Measurements from ENCODE around the gene HIPK1. TPM values are rescaled to one million over a fixed set of nuclear protein-coding genes. Genes with fewer than 3 reads are reported as not detected.

The HIPK1 gene
- total and polyA plus RNA-seq, 2 of the 13 experiments (the other 11 are each of a cell fraction or from before 2014, with no cell fraction given): 20.8 to 33.4 TPM

DNA sequence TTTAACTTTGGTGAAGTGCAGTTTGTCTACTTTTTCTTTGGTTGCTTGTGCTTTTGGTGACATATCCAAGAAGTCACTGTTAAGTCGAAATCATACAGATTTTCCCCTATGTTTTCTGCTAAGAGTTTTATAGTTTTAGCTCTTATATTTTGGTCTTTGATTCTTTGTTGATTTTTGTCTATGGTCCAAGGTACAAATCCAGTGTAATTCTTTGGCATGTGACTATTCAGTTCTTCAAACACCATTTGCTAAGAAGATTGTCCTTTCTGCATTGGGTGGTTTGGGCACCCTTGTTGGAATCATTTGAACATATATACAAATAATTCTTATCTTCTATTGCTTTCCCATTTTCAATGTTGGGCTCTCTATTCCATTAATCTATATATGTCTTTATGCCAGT is 16.2 kb downstream of the HIPK1 start (continued):
- TF ChIP-seq, protein P1, sequence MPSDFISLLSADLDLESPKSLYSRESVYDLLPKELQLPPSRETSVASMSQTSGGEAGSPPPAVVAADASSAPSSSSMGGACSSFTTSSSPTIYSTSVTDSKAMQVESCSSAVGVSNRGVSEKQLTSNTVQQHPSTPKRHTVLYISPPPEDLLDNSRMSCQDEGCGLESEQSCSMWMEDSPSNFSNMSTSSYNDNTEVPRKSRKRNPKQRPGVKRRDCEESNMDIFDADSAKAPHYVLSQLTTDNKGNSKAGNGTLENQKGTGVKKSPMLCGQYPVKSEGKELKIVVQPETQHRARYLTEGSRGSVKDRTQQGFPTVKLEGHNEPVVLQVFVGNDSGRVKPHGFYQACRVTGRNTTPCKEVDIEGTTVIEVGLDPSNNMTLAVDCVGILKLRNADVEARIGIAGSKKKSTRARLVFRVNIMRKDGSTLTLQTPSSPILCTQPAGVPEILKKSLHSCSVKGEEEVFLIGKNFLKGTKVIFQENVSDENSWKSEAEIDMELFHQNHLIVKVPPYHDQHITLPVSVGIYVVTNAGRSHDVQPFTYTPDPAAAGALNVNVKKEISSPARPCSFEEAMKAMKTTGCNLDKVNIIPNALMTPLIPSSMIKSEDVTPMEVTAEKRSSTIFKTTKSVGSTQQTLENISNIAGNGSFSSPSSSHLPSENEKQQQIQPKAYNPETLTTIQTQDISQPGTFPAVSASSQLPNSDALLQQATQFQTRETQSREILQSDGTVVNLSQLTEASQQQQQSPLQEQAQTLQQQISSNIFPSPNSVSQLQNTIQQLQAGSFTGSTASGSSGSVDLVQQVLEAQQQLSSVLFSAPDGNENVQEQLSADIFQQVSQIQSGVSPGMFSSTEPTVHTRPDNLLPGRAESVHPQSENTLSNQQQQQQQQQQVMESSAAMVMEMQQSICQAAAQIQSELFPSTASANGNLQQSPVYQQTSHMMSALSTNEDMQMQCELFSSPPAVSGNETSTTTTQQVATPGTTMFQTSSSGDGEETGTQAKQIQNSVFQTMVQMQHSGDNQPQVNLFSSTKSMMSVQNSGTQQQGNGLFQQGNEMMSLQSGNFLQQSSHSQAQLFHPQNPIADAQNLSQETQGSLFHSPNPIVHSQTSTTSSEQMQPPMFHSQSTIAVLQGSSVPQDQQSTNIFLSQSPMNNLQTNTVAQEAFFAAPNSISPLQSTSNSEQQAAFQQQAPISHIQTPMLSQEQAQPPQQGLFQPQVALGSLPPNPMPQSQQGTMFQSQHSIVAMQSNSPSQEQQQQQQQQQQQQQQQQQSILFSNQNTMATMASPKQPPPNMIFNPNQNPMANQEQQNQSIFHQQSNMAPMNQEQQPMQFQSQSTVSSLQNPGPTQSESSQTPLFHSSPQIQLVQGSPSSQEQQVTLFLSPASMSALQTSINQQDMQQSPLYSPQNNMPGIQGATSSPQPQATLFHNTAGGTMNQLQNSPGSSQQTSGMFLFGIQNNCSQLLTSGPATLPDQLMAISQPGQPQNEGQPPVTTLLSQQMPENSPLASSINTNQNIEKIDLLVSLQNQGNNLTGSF (CRISPR knock-in tag; IDR thresholded peaks at IDR 0.05): no peak
- TF ChIP-seq SOX13 (IDR thresholded peaks at IDR 0.05) (no peak), SOX13 (CRISPR knock-in tag; conservative IDR thresholded peaks at IDR 0.05 in 1 of 2, IDR thresholded peaks at IDR 0.05 in 1 of 2) (peak in 1 of 2 experiments; percentile 32; a peak in 1 of 4 replicates), FOXA3 (CRISPR knock-in tag; IDR thresholded peaks at IDR 0.05) (0 out of 2 replicates have a peak, but pooled peaks have one; percentile 8), HMG20A (CRISPR knock-in tag; IDR thresholded peaks at IDR 0.05; ENCODE audit: borderline replicate concordance) (0 out of 2 replicates have a peak, but pooled peaks have one; percentile 22)

GRCh38 chr1:113946112-113946511 is 17.0 kb downstream of the HIPK1 start:
- Histone ChIP-seq H3K27ac (ENCODE audit: extremely low read length, insufficient read depth, low read length) (peak overlapping the region; percentile 62), H3K9me3 (ENCODE audit: low read length) (no peaks in the 10 kb centered on the region), H3K36me3 (replicated peaks in 1 of 2; ENCODE audit: control insufficient read depth in 1 of 2, insufficient read depth in 2 of 2, low read length in 2 of 2) (peaks cover 4 to 15% of the 10 kb centered on the region in 2 experiments; a peak in 3 of 5 replicates), H3K9ac (ENCODE audit: insufficient read depth, low read depth, low read length) (no peak overlapping the region), H3K27me3 (ENCODE audit: control insufficient read depth in 1 of 2, insufficient read depth in 2 of 2, low read length in 2 of 2) (no peaks in the 10 kb centered on the region), H2AFZ (ENCODE audit: low read length) (no peak overlapping the region), H4K20me1 (ENCODE audit: insufficient read depth, low read length) (peaks cover 8% of the 10 kb centered on the region; the same call in 1 of the 2 replicates), H3K4me1 (ENCODE audit: insufficient read depth, low read length) (peaks cover 50% of the 10 kb centered on the region), H3K79me2 (ENCODE audit: insufficient read depth, low read length) (peaks cover 79% of the 10 kb centered on the region), H3K4me2 (ENCODE audit: low read depth, low read length) (peak overlapping the region; percentile 37), H3K4me3 (replicated peaks in 1 of 3; ENCODE audit: insufficient read depth in 1 of 3, low read depth in 2 of 3, low read length in 3 of 3) (no peak overlapping the region)
- DNase-seq (ENCODE audit: low spot score) (no peak), ATAC-seq (no peak), FAIRE-seq (no peak)
- intact Hi-C loops (cut with micrococcal nuclease; ENCODE audit: unreplicated experiment) (loop anchor here (5.0 kb wide), 1 partner anchor 109 kb away; no protein-coding TSS in a partner anchor), in situ Hi-C loops (cut with HindIII; ENCODE audit: extremely low pct_ligation_motif_present, low pct_unique_long_range_greater_than_20kb) (no loop called here)
- TF ChIP-seq ZNF652 (CRISPR knock-in tag; IDR thresholded peaks at IDR 0.05; ENCODE audit: borderline replicate concordance, low read depth) (peak; percentile 84), CC2D1A (CRISPR knock-in tag; IDR thresholded peaks at IDR 0.05) (no peak)
- ChIA-PET POLR2A (interaction anchor here (0.8 to 4.9 kb wide), 2 partner anchors 16 to 41 kb away, joined by 3 to 37 read pairs; partner anchors contain the start of genes DCLRE1B and HIPK1), CTCF (ENCODE audit: low intra/inter-chr PET ratio, low total read pairs) (no interaction called here)
- 100% methylated on average over 1 of the region's 1 CpG for WGBS (ENCODE audit: low lambda C conversion rate)
- no TSS peak for BruUV-seq (replicated peaks)
